GM20000 (cell line): ENCODE data around the gene ALKAL2.

Source experiments
- DNase-seq: peaks from one replicate; pipeline ENCODE4 v3.0.0; 2012; ENCODE audit warnings: low spot score
- CTCF ChIP-seq: IDR thresholded peaks from 2 replicates; pipeline ENCODE4 v1.5.1; 2012; ENCODE audit warnings: mild to moderate bottlenecking, control low read depth; ENCODE audit errors: extremely low read depth, missing control alignments

The ALKAL2 gene

GRCh38 chr2:278927-279320 lies 9.0 kb downstream of the ALKAL2 start:
- no peak for DNase-seq
- no peak for TF ChIP-seq CTCF

- no peak for TF ChIP-seq CTCF
- no peak for DNase-seq
Measured at GRCh38 chr2:278312-278926, 9.5 kb downstream of the ALKAL2 start.

GRCh38 chr2:275466-275865 lies 12.4 kb downstream of the ALKAL2 start:
- peak; percentile 51 for DNase-seq
- no peak for TF ChIP-seq CTCF

- DNase-seq, result no peak
Measured at GRCh38 chr2:274503-274902, 13.4 kb downstream of the ALKAL2 start.

GRCh38 chr2:273333-273732 lies 14.6 kb downstream of the ALKAL2 start:
- DNase-seq, result no peak
- TF ChIP-seq CTCF, result no peak

More at GRCh38 chr2:274503-274902, 13.4 kb downstream of the ALKAL2 start:
- TF ChIP-seq CTCF, result no peak

GRCh38 chr2:271917-272316 lies 16.0 kb downstream of the ALKAL2 start:
- no peak for DNase-seq
- no peak for TF ChIP-seq CTCF

GRCh38 chr2:270861-271260 lies 17.0 kb downstream of the ALKAL2 start:
- TF ChIP-seq CTCF, result no peak
- no peak for DNase-seq
